Muscle layer of colon (tissue), 2 donors: Measurements from ENCODE around the gene AFF4.
A peak's percentile ranks its signal among the peaks of the same experiment; 100 is the strongest.
"Not testable (repeated sequence)": the region's sequence is repeated elsewhere in the genome, so short reads cannot be mapped to it uniquely, and the experiment has no call there.

Experiments used
- H3K27ac ChIP-seq: one replicate; pipeline ENCODE4 v1.7.0; 2013; ENCODE audit warnings: low read depth, mild to moderate bottlenecking, low read length, moderate library complexity
- H3K27me3 ChIP-seq, 2 donors: one replicate each; pipeline ENCODE4 v1.7.0; 2013; ENCODE audit warnings: low read length in 2 of 2, mild to moderate bottlenecking in 2 of 2; ENCODE audit not compliant: insufficient read depth in 2 of 2, control insufficient read depth in 1 of 2
- H3K36me3 ChIP-seq: one replicate; pipeline ENCODE4 v1.7.0; 2013; ENCODE audit warnings: mild to moderate bottlenecking, low read length; ENCODE audit not compliant: insufficient read depth
- H3K4me1 ChIP-seq: one replicate; pipeline ENCODE4 v1.7.0; 2013; ENCODE audit warnings: mild to moderate bottlenecking, low read length; ENCODE audit not compliant: insufficient read depth
- H3K4me3 ChIP-seq, 2 donors: one replicate each; pipeline ENCODE4 v1.7.0; 2013; ENCODE audit warnings: low read length in 2 of 2, low read depth in 1 of 2, mild to moderate bottlenecking in 1 of 2, moderate library complexity in 1 of 2
- H3K9ac ChIP-seq: one replicate; pipeline ENCODE4 v1.7.0; 2013; ENCODE audit warnings: low read length
- H3K9me3 ChIP-seq: one replicate; pipeline ENCODE4 v1.7.0; 2013; ENCODE audit warnings: mild to moderate bottlenecking, low read length
- donor health status: abdominal sarcoma.
- donor health status: Adenocarcinoma of cecum.

The AFF4 gene

GRCh38 chr5:132866342-132867045, 96.9 kb downstream of the AFF4 start, which contains the start of the genes GDF9 and UQCRQ:
Gene GDF9 (minus strand): TSS chr5:132866469. CDS start chr5:132864533, 1,936 bp downstream.
Gene UQCRQ (plus strand): TSS chr5:132866642. CDS start chr5:132866882, 240 bp downstream.
- Histone ChIP-seq H3K9ac (peak within 1 kb of the TSS; percentile 79), H3K9me3 (no peaks in the 10 kb centered on the region), H3K4me3 (peak within 1 kb of the TSS; percentile 93 to 95), H3K4me1 (peaks cover 19% of the 10 kb centered on the region), H3K27ac (peak within 1 kb of the TSS; percentile 88), H3K36me3 (peaks cover 30% of the 10 kb centered on the region), H3K27me3 (no peaks in the 10 kb centered on the region)

GRCh38 chr5:132865668-132866341, 97.6 kb downstream of the AFF4 start:
- peaks cover 19% of the 10 kb centered on the region for H3K4me1 ChIP-seq
- no peaks in the 10 kb centered on the region for H3K9me3 ChIP-seq
- peak overlapping the region; percentile 43 to 93 for H3K4me3 ChIP-seq
- H3K27me3 ChIP-seq = no peaks in the 10 kb centered on the region
- peak overlapping the region; percentile 88 for H3K27ac ChIP-seq
- peak overlapping the region; percentile 77 for H3K9ac ChIP-seq
- peaks cover 27% of the 10 kb centered on the region for H3K36me3 ChIP-seq

- no peaks in the 10 kb centered on the region for H3K36me3 ChIP-seq
- H3K27me3 ChIP-seq = no peaks in the 10 kb centered on the region
- no peak overlapping the region for H3K9ac ChIP-seq
- no peaks in the 10 kb centered on the region for H3K9me3 ChIP-seq
- no peak overlapping the region for H3K27ac ChIP-seq
- H3K4me3 ChIP-seq = no peak overlapping the region
- peaks cover 4% of the 10 kb centered on the region for H3K4me1 ChIP-seq
Measured at GRCh38 chr5:132860742-132861141, 102.7 kb downstream of the AFF4 start.

- H3K9ac ChIP-seq = no peak overlapping the region
- H3K4me1 ChIP-seq = no peaks in the 10 kb centered on the region
- H3K36me3 ChIP-seq = no peaks in the 10 kb centered on the region
- H3K4me3 ChIP-seq = no peak overlapping the region
- H3K9me3 ChIP-seq = no peaks in the 10 kb centered on the region
- H3K27me3 ChIP-seq = no peaks in the 10 kb centered on the region
- H3K27ac ChIP-seq = no peak overlapping the region
Measured at GRCh38 chr5:132859889-132860437, 103.5 kb downstream of the AFF4 start.

- Histone ChIP-seq H3K9me3 (no peaks in the 10 kb centered on the region), H3K9ac (no peak overlapping the region), H3K4me3 (no peak overlapping the region), H3K27ac (no peak overlapping the region), H3K27me3 (no peaks in the 10 kb centered on the region), H3K36me3 (no peaks in the 10 kb centered on the region), H3K4me1 (no peaks in the 10 kb centered on the region)
Measured at GRCh38 chr5:132856011-132856410, 107.4 kb downstream of the AFF4 start.

GRCh38 chr5:132854992-132855391, 108.4 kb downstream of the AFF4 start:
- not testable (repeated sequence) for H3K4me3 ChIP-seq, H3K9ac ChIP-seq, H3K27me3 ChIP-seq, H3K27ac ChIP-seq, H3K9me3 ChIP-seq, H3K4me1 ChIP-seq, H3K36me3 ChIP-seq

- Histone ChIP-seq H3K9ac (no peak overlapping the region), H3K27me3 (no peaks in the 10 kb centered on the region), H3K4me1 (no peaks in the 10 kb centered on the region), H3K4me3 (no peak overlapping the region), H3K27ac (no peak overlapping the region), H3K36me3 (no peaks in the 10 kb centered on the region), H3K9me3 (no peaks in the 10 kb centered on the region)
Measured at GRCh38 chr5:132854301-132854700, 109.1 kb downstream of the AFF4 start.

GRCh38 chr5:132853790-132854189, 109.6 kb downstream of the AFF4 start:
- Histone ChIP-seq H3K27ac (no peak overlapping the region), H3K9me3 (no peaks in the 10 kb centered on the region), H3K27me3 (no peaks in the 10 kb centered on the region), H3K36me3 (no peaks in the 10 kb centered on the region), H3K9ac (no peak overlapping the region), H3K4me3 (no peak overlapping the region), H3K4me1 (no peaks in the 10 kb centered on the region)

GRCh38 chr5:132853323-132853722, 110.1 kb downstream of the AFF4 start:
- no peaks in the 10 kb centered on the region for H3K4me1 ChIP-seq
- no peaks in the 10 kb centered on the region for H3K9me3 ChIP-seq
- H3K4me3 ChIP-seq = no peak overlapping the region
- no peaks in the 10 kb centered on the region for H3K27me3 ChIP-seq
- no peaks in the 10 kb centered on the region for H3K36me3 ChIP-seq
- H3K9ac ChIP-seq = no peak overlapping the region
- H3K27ac ChIP-seq = no peak overlapping the region

- Histone ChIP-seq H3K9me3 (no peaks in the 10 kb centered on the region), H3K4me3 (no peak overlapping the region), H3K9ac (no peak overlapping the region), H3K27me3 (no peaks in the 10 kb centered on the region), H3K4me1 (no peaks in the 10 kb centered on the region), H3K27ac (no peak overlapping the region), H3K36me3 (no peaks in the 10 kb centered on the region)
Measured at GRCh38 chr5:132850066-132850465, 113.4 kb downstream of the AFF4 start.

GRCh38 chr5:132849347-132849746, 114.1 kb downstream of the AFF4 start:
- no peaks in the 10 kb centered on the region for H3K9me3 ChIP-seq
- no peaks in the 10 kb centered on the region for H3K4me1 ChIP-seq
- H3K27ac ChIP-seq = no peak overlapping the region
- H3K27me3 ChIP-seq = no peaks in the 10 kb centered on the region
- H3K9ac ChIP-seq = no peak overlapping the region
- no peak overlapping the region for H3K4me3 ChIP-seq
- H3K36me3 ChIP-seq = no peaks in the 10 kb centered on the region
